Posterior cingulate gyrus (tissue), 11 donors: Measurements from ENCODE around the gene UBTD1.
"Not testable (repeated sequence)": the region's sequence is repeated elsewhere in the genome, so short reads cannot be mapped to it uniquely, and the experiment has no call there.

Experiments
- DNase-seq, 10 donors: peaks; one replicate each; pipeline versions ENCODE4 v3.0.0 to v3.0.0-alpha.2; 2020 to 2021; ENCODE audit warnings: mixed read lengths in 3 of 10
- intact Hi-C: fragments of 100-400 bp; cut with DNase I; formaldehyde crosslinking; loops from one replicate; pipeline ENCODE4 v1.15.1; 2023

The UBTD1 gene

GRCh38 chr10:97551271-97551670 is 52.5 kb downstream of the UBTD1 start:
- intact Hi-C loops: no loop called here
- DNase-seq: peak in 2 of 10 donors; percentile 49 to 75

- intact Hi-C loops: loop anchor here (1.0 kb wide), 1 partner anchor 90 kb away; no protein-coding TSS in a partner anchor
- peak in 9 of 10 donors; percentile 50 to 96 (median 76) for DNase-seq
These were observed 54.9 kb downstream of the UBTD1 start for GRCh38 chr10:97553575-97554031.

GRCh38 chr10:97554336-97554735 is 55.6 kb downstream of the UBTD1 start:
- intact Hi-C loops: not testable (repeated sequence)
- DNase-seq: peak in 2 of 10 donors; percentile 63 to 73

GRCh38 chr10:97555541-97555940 is 56.8 kb downstream of the UBTD1 start:
- intact Hi-C loops: not testable (repeated sequence)
- peak in 1 of 10 donors; percentile 2 for DNase-seq

- DNase-seq: peak in 3 of 10 donors; percentile 14 to 39 (median 39)
- intact Hi-C loops: not testable (repeated sequence)
These were observed 62.1 kb downstream of the UBTD1 start for GRCh38 chr10:97560731-97561381.

- intact Hi-C loops: not testable (repeated sequence)
- peak in 1 of 10 donors; percentile 15 for DNase-seq
These were observed 62.8 kb downstream of the UBTD1 start for GRCh38 chr10:97561386-97562077.

- DNase-seq, intact Hi-C loops: not testable (repeated sequence)
These were observed 63.6 kb downstream of the UBTD1 start for GRCh38 chr10:97562329-97562728.

GRCh38 chr10:97563337-97563736 is 64.6 kb downstream of the UBTD1 start:
- peak in 1 of 10 donors; percentile 4 for DNase-seq
- intact Hi-C loops: no loop called here

GRCh38 chr10:97564776-97565175 is 66.1 kb downstream of the UBTD1 start:
- intact Hi-C loops: no loop called here
- no peak for DNase-seq

- intact Hi-C loops: no loop called here
- DNase-seq: peak in 1 of 10 donors; percentile 15
These were observed 67.7 kb downstream of the UBTD1 start for GRCh38 chr10:97566336-97566996.

GRCh38 chr10:97567891-97568290 is 69.2 kb downstream of the UBTD1 start:
- intact Hi-C loops: no loop called here
- peak in 2 of 10 donors; percentile 59 to 76 for DNase-seq

- intact Hi-C loops: loop anchor here (5.0 kb wide), 2 partner anchors 42 to 167 kb away; partner anchors contain the start of gene ZFYVE27
- DNase-seq: peak in 2 of 10 donors; percentile 73
These were observed 71.5 kb downstream of the UBTD1 start for GRCh38 chr10:97570146-97570788.

- peak in 8 of 10 donors; percentile 35 to 91 (median 60) for DNase-seq
- intact Hi-C loops: loop anchor here (5.0 kb wide), 2 partner anchors 41 to 166 kb away; partner anchors contain the start of gene ZFYVE27
These were observed 72.2 kb downstream of the UBTD1 start for GRCh38 chr10:97570789-97571471.

GRCh38 chr10:97571622-97572021 is 72.9 kb downstream of the UBTD1 start:
- DNase-seq: peak in 1 of 10 donors; percentile 66
- intact Hi-C loops: loop anchor here (5.0 kb wide), 2 partner anchors 41 to 166 kb away; partner anchors contain the start of gene ZFYVE27

- intact Hi-C loops: loop anchor here (5.0 kb wide), 2 partner anchors 40 to 165 kb away; partner anchors contain the start of gene ZFYVE27
- DNase-seq: peak; percentile 61 to 96 (median 81)
These were observed 73.7 kb downstream of the UBTD1 start, which contains the start of gene ANKRD2 for GRCh38 chr10:97572214-97572989. ANKRD2 (plus strand) TSS chr10:97572779; CDS start chr10:97572789, 10 bp downstream.

GRCh38 chr10:97573021-97573420 is 74.3 kb downstream of the UBTD1 start:
- DNase-seq: peak in 2 of 10 donors; percentile 25 to 62
- intact Hi-C loops: loop anchor here (5.0 kb wide), 2 partner anchors 39 to 164 kb away; partner anchors contain the start of gene ZFYVE27

GRCh38 chr10:97573672-97574071 is 74.9 kb downstream of the UBTD1 start:
- DNase-seq: peak in 2 of 10 donors; percentile 12 to 14
- intact Hi-C loops: loop anchor here (5.0 kb wide), 2 partner anchors 39 to 164 kb away; partner anchors contain the start of gene ZFYVE27
